Measurements from ENCODE around the gene EXOC2. TPM values are rescaled to one million over a fixed set of nuclear protein-coding genes. Genes with fewer than 3 reads are reported as not detected.

EXOC2 gene
- total RNA-seq, 1 donor from 2014 or later: 22.9 TPM

- Mint-ChIP-seq H3K9me3 (no peaks in the 10 kb centered on the region), H3K27ac (no peak overlapping the region), H3K36me3 (peaks cover 8% of the 10 kb centered on the region), H3K4me1 (ENCODE audit: unreplicated experiment) (no peaks in the 10 kb centered on the region), H3K27me3 (no peaks in the 10 kb centered on the region), H3K4me3 (no peak overlapping the region)
- DNase-seq (ENCODE audit: extremely low spot score, unreplicated experiment): no peak
- TF ChIP-seq CTCF (conservative IDR thresholded peaks at IDR 0.05): no peak
These were observed 189.2 kb downstream of the EXOC2 start for GRCh38 chr6:503610-504362.

GRCh38 chr6:502761-503160 is 190.2 kb downstream of the EXOC2 start:
- no peaks in the 10 kb centered on the region for H3K27me3 Mint-ChIP-seq
- TF ChIP-seq CTCF (conservative IDR thresholded peaks at IDR 0.05): no peak
- H3K27ac Mint-ChIP-seq: no peak overlapping the region
- no peak for DNase-seq (ENCODE audit: extremely low spot score, unreplicated experiment)
- H3K36me3 Mint-ChIP-seq: peaks cover 8% of the 10 kb centered on the region
- H3K4me1 Mint-ChIP-seq (ENCODE audit: unreplicated experiment): no peaks in the 10 kb centered on the region
- H3K4me3 Mint-ChIP-seq: no peak overlapping the region
- H3K9me3 Mint-ChIP-seq: no peaks in the 10 kb centered on the region

GRCh38 chr6:501891-502601 is 190.9 kb downstream of the EXOC2 start:
- no peak for DNase-seq (ENCODE audit: extremely low spot score, unreplicated experiment)
- Mint-ChIP-seq H3K4me3 (no peak overlapping the region), H3K27ac (no peak overlapping the region), H3K9me3 (no peaks in the 10 kb centered on the region), H3K27me3 (no peaks in the 10 kb centered on the region), H3K4me1 (ENCODE audit: unreplicated experiment) (no peaks in the 10 kb centered on the region), H3K36me3 (peaks cover 10% of the 10 kb centered on the region)
- TF ChIP-seq CTCF (conservative IDR thresholded peaks at IDR 0.05): no peak

GRCh38 chr6:499617-500016 is 193.3 kb downstream of the EXOC2 start:
- Mint-ChIP-seq H3K9me3 (no peaks in the 10 kb centered on the region), H3K27ac (no peak overlapping the region), H3K27me3 (no peaks in the 10 kb centered on the region), H3K36me3 (peaks cover 21% of the 10 kb centered on the region), H3K4me3 (no peak overlapping the region), H3K4me1 (ENCODE audit: unreplicated experiment) (no peaks in the 10 kb centered on the region)
- no peak for TF ChIP-seq CTCF (conservative IDR thresholded peaks at IDR 0.05)
- no peak for DNase-seq (ENCODE audit: extremely low spot score, unreplicated experiment)

GRCh38 chr6:498795-499231 is 194.1 kb downstream of the EXOC2 start:
- no peak overlapping the region for H3K27ac Mint-ChIP-seq
- H3K4me1 Mint-ChIP-seq (ENCODE audit: unreplicated experiment): no peaks in the 10 kb centered on the region
- no peak for DNase-seq (ENCODE audit: extremely low spot score, unreplicated experiment)
- H3K4me3 Mint-ChIP-seq: no peak overlapping the region
- no peaks in the 10 kb centered on the region for H3K27me3 Mint-ChIP-seq
- peaks cover 18% of the 10 kb centered on the region for H3K36me3 Mint-ChIP-seq
- H3K9me3 Mint-ChIP-seq: no peaks in the 10 kb centered on the region
- no peak for TF ChIP-seq CTCF (conservative IDR thresholded peaks at IDR 0.05)
